GM23338 (cell line): ENCODE results near the gene TXNRD1.

Experiments used
- POLR2AphosphoS5 ChIP-seq: IDR thresholded peaks from 2 replicates; pipeline ENCODE4 v1.6.1; 2016; ENCODE audit warnings: antibody characterized with exemption, low read depth
- TF ChIP-seq, protein P1 (sequence below): IDR thresholded peaks from one replicate; pipeline ENCODE4 v1.6.1; 2018; ENCODE audit warnings: antibody characterized with exemption; ENCODE audit not compliant: unreplicated experiment
- TF ChIP-seq, protein P2 (sequence below), 2 experiments: fragments of 200-600 bp in 1 of 2; sonication (generic) in 1 of 2; conservative IDR thresholded peaks; 2 replicates each; pipeline versions ENCODE4 v1.5.1 to v1.6.1; 2016 to 2017; ENCODE audit warnings: antibody characterized with exemption in 2 of 2, low read depth in 2 of 2, mild to moderate bottlenecking in 2 of 2, moderate library complexity in 1 of 2

GRCh38 chr12:104237930-104238329 lies 22.4 kb downstream of the TXNRD1 start:
- TF ChIP-seq, protein P1, sequence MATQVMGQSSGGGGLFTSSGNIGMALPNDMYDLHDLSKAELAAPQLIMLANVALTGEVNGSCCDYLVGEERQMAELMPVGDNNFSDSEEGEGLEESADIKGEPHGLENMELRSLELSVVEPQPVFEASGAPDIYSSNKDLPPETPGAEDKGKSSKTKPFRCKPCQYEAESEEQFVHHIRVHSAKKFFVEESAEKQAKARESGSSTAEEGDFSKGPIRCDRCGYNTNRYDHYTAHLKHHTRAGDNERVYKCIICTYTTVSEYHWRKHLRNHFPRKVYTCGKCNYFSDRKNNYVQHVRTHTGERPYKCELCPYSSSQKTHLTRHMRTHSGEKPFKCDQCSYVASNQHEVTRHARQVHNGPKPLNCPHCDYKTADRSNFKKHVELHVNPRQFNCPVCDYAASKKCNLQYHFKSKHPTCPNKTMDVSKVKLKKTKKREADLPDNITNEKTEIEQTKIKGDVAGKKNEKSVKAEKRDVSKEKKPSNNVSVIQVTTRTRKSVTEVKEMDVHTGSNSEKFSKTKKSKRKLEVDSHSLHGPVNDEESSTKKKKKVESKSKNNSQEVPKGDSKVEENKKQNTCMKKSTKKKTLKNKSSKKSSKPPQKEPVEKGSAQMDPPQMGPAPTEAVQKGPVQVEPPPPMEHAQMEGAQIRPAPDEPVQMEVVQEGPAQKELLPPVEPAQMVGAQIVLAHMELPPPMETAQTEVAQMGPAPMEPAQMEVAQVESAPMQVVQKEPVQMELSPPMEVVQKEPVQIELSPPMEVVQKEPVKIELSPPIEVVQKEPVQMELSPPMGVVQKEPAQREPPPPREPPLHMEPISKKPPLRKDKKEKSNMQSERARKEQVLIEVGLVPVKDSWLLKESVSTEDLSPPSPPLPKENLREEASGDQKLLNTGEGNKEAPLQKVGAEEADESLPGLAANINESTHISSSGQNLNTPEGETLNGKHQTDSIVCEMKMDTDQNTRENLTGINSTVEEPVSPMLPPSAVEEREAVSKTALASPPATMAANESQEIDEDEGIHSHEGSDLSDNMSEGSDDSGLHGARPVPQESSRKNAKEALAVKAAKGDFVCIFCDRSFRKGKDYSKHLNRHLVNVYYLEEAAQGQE = no peak
- TF ChIP-seq, protein P2, sequence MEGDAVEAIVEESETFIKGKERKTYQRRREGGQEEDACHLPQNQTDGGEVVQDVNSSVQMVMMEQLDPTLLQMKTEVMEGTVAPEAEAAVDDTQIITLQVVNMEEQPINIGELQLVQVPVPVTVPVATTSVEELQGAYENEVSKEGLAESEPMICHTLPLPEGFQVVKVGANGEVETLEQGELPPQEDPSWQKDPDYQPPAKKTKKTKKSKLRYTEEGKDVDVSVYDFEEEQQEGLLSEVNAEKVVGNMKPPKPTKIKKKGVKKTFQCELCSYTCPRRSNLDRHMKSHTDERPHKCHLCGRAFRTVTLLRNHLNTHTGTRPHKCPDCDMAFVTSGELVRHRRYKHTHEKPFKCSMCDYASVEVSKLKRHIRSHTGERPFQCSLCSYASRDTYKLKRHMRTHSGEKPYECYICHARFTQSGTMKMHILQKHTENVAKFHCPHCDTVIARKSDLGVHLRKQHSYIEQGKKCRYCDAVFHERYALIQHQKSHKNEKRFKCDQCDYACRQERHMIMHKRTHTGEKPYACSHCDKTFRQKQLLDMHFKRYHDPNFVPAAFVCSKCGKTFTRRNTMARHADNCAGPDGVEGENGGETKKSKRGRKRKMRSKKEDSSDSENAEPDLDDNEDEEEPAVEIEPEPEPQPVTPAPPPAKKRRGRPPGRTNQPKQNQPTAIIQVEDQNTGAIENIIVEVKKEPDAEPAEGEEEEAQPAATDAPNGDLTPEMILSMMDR (conservative IDR thresholded peaks at IDR 0.05; ENCODE audit: low read depth in 2 of 2) = no peak
- no peak for TF ChIP-seq POLR2AphosphoS5
